ENCODE measurements around the gene KCTD7. TPM values are rescaled to one million over a fixed set of nuclear protein-coding genes. Genes with fewer than 3 reads are reported as not detected.
"Not testable (repeated sequence)": the region's sequence is repeated elsewhere in the genome, so short reads cannot be mapped to it uniquely, and the experiment has no call there.

Gene KCTD7
- total and polyA plus RNA-seq, 2 of the 13 experiments (the other 11 are each of a cell fraction or from before 2014, with no cell fraction given) = 7.3 to 13.5 TPM

DNA sequence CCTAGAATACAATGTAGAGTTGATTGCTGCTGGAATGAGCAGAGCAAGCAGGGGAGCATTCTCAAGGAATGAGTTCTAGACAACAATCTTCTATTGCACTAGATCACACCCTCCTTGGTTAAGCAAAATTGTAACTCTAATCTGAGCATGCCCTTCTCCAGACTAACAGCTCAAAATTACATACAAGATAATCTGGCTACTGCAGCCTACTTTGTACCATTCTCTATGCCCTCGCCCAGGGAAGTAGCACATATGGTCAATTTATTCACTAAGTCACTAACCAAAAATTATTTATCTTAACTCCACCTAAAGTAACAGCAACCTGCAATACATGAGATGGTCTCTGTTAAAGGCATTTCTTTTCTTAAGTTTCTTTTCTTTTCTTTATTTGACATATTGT, 42.5 kb upstream of the KCTD7 start (continued):
- TF ChIP-seq, protein P1, sequence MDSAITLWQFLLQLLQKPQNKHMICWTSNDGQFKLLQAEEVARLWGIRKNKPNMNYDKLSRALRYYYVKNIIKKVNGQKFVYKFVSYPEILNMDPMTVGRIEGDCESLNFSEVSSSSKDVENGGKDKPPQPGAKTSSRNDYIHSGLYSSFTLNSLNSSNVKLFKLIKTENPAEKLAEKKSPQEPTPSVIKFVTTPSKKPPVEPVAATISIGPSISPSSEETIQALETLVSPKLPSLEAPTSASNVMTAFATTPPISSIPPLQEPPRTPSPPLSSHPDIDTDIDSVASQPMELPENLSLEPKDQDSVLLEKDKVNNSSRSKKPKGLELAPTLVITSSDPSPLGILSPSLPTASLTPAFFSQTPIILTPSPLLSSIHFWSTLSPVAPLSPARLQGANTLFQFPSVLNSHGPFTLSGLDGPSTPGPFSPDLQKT (CRISPR knock-in tag; IDR thresholded peaks at IDR 0.05; ENCODE audit: borderline replicate concordance) = no peak
- TF ChIP-seq MTA3 (CRISPR knock-in tag; IDR thresholded peaks at IDR 0.05) = no peak
- no peak for TF ChIP-seq HMGA1 (CRISPR knock-in tag; conservative IDR thresholded peaks at IDR 0.05)
- no peak for TF ChIP-seq CREM (IDR thresholded peaks at IDR 0.05)
- TF ChIP-seq CREM (CRISPR knock-in tag; IDR thresholded peaks at IDR 0.05) = no peak
- no peak for TF ChIP-seq ZNF451 (CRISPR knock-in tag; IDR thresholded peaks at IDR 0.05)
- no peak for TF ChIP-seq ZNF703 (CRISPR knock-in tag; IDR thresholded peaks at IDR 0.05; ENCODE audit: borderline replicate concordance)
- TF ChIP-seq STAT5B (CRISPR knock-in tag; IDR thresholded peaks at IDR 0.05) = no peak
- TF ChIP-seq ZNF883 (CRISPR knock-in tag; IDR thresholded peaks at IDR 0.05; ENCODE audit: not compliant biosample characterization) = no peak

DNA sequence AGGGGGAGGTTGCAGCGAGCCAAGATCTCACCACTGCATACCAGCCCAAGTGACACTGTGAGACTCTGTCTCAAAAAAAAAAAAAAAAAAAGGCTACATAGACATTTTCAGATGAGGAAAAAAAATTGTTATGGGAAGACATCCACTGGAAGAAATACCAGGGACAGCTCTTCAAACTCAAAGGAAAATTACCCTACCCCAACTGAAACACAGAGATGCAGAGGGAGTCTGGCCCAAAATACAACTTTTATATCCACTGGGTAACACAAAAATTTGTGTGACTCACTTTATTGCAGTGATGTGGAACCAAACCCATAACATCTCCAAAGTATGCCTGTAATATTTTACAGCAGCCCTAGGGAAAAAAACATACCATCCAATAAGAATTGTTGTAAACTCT, 40.5 kb upstream of the KCTD7 start:
- ATAC-seq; H3K4me2 ChIP-seq (ENCODE audit: low read depth, low read length); H3K4me3 ChIP-seq (replicated peaks in 1 of 3; ENCODE audit: insufficient read depth in 1 of 3, low read depth in 2 of 3, low read length in 3 of 3); H3K9me3 ChIP-seq (ENCODE audit: low read length); H3K9ac ChIP-seq (ENCODE audit: insufficient read depth, low read depth, low read length); BruUV-seq (replicated peaks); FAIRE-seq; in situ Hi-C loops (cut with HindIII; ENCODE audit: extremely low pct_ligation_motif_present, low pct_unique_long_range_greater_than_20kb); H2AFZ ChIP-seq (ENCODE audit: low read length); intact Hi-C loops (cut with micrococcal nuclease; ENCODE audit: unreplicated experiment); H3K27me3 ChIP-seq (ENCODE audit: control insufficient read depth in 1 of 2, insufficient read depth in 2 of 2, low read length in 2 of 2); POLR2A ChIA-PET; H3K27ac ChIP-seq (ENCODE audit: extremely low read length, insufficient read depth, low read length); DNase-seq (ENCODE audit: low spot score); H3K36me3 ChIP-seq (replicated peaks in 1 of 2; ENCODE audit: control insufficient read depth in 1 of 2, insufficient read depth in 2 of 2, low read length in 2 of 2); CTCF ChIA-PET (ENCODE audit: low intra/inter-chr PET ratio, low total read pairs): not testable (repeated sequence)
- H4K20me1 ChIP-seq (ENCODE audit: insufficient read depth, low read length) = peaks cover 27% of the 10 kb centered on the region
- H3K79me2 ChIP-seq (ENCODE audit: insufficient read depth, low read length) = peaks cover 85% of the 10 kb centered on the region
- 100% methylated on average over 1 of the region's 1 CpG for WGBS (ENCODE audit: low lambda C conversion rate)
- H3K4me1 ChIP-seq (ENCODE audit: insufficient read depth, low read length) = peaks cover 70% of the 10 kb centered on the region

DNA sequence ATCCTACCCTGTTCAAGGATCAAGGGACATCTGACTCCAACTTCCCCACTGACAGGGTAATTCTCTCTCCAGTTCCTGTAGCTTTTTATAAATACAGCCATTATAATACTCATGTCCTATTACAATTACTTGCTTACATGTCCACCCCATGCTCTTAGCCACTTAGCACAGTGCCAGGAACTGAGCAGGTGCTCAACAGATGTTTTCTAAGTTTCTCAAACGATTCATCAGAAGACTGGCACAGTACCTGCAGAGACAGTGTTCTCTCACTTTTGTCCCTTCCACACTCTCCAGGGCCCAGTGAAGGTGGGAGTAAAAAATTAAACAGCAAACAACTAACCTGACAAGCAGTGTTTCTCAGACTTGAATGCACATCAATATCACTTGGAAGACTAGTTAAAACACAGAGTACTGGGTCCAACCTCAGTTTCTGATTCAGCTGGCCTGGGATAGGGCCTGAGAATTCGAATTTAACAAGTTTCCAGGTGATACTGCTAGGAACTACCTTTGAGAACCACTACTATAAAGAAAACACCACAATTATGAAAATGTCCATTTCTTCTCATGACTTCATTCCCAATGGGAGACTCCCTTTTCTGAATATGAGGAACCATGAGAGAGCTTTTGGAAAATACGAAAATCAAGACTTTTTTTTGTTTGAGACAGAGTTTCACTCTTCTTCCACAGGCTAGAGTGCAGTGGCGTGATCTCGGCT, 39.7 kb upstream of the KCTD7 start:
- H3K9ac ChIP-seq (ENCODE audit: insufficient read depth, low read depth, low read length); H3K9me3 ChIP-seq (ENCODE audit: low read length); H3K4me3 ChIP-seq (replicated peaks in 1 of 3; ENCODE audit: insufficient read depth in 1 of 3, low read depth in 2 of 3, low read length in 3 of 3); ATAC-seq; H2AFZ ChIP-seq (ENCODE audit: low read length); H3K36me3 ChIP-seq (replicated peaks in 1 of 2; ENCODE audit: control insufficient read depth in 1 of 2, insufficient read depth in 2 of 2, low read length in 2 of 2); intact Hi-C loops (cut with micrococcal nuclease; ENCODE audit: unreplicated experiment); CTCF ChIA-PET (ENCODE audit: low intra/inter-chr PET ratio, low total read pairs); H3K27ac ChIP-seq (ENCODE audit: extremely low read length, insufficient read depth, low read length); FAIRE-seq; DNase-seq (ENCODE audit: low spot score); in situ Hi-C loops (cut with HindIII; ENCODE audit: extremely low pct_ligation_motif_present, low pct_unique_long_range_greater_than_20kb); H3K27me3 ChIP-seq (ENCODE audit: control insufficient read depth in 1 of 2, insufficient read depth in 2 of 2, low read length in 2 of 2): not testable (repeated sequence)
- Histone ChIP-seq H3K4me2 (ENCODE audit: low read depth, low read length) (peak overlapping the region; percentile 82), H4K20me1 (ENCODE audit: insufficient read depth, low read length) (peaks cover 27% of the 10 kb centered on the region), H3K4me1 (ENCODE audit: insufficient read depth, low read length) (peaks cover 70% of the 10 kb centered on the region), H3K79me2 (ENCODE audit: insufficient read depth, low read length) (peaks cover 78% of the 10 kb centered on the region)
- TSS peak; percentile 29 for BruUV-seq (replicated peaks)
- POLR2A ChIA-PET = interaction anchor here (0.7 kb wide), 1 partner anchor 11 kb away, joined by 3 read pairs; no protein-coding TSS in a partner anchor
- WGBS (ENCODE audit: low lambda C conversion rate) = 81% methylated on average over 5 of the region's 5 CpGs

Measured in HepG2 (cell line).